Right forelimb (tissue), 1 donor: Measurements from ENCODE around the gene CPNE8.
"Not testable (repeated sequence)": the region's sequence is repeated elsewhere in the genome, so short reads cannot be mapped to it uniquely, and the experiment has no call there.

Experiments
- DNase-seq: peaks from one replicate; pipeline ENCODE4 v3.0.0-alpha.2; 2018

Gene CPNE8

DNA sequence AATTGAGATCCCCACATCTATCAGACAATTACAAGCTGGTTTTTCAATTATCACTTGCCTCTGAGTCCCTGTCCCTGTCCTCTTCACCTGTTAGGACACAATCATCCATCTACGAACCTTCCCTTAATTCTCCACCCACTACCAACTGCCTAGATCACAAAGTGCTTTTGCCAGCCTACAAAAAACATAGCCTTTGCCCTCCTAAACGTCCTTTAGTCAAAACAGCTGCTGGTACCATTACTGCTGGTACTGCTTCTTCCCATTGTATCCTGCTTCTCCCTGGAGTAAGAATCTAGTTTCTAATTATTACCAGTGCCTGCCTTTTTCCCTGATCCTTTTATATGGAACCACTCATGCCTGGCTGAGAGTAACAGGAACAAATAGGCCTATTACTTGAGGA is 82.1 kb downstream of the CPNE8 start:
- no peak for DNase-seq

GRCh38 chr12:38817942-38818341 is 87.4 kb downstream of the CPNE8 start:
- no peak for DNase-seq

- DNase-seq, result no peak
Measured at GRCh38 chr12:38813923-38814322, 91.5 kb downstream of the CPNE8 start.

GRCh38 chr12:38811814-38812356 is 93.5 kb downstream of the CPNE8 start:
- no peak for DNase-seq

DNA sequence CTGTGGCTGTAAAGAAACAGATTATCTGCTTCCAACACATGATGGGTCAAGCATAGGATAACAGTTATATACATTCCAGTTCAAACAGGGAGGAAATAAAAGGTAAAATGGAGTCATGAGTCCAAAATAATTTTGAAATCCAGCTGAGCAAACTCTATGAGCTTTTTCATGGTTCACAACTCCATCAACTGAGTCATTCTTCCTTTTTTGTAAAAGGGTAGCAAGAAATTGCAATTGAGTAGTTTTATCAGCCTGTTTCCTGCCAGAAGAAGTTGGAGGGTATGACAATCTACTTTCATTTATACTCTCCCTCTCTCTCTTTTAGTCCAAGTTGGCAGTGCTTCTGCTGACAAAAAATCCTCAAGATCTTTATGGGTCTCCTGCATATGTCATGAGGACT is 95.6 kb downstream of the CPNE8 start:
- no peak for DNase-seq

DNA sequence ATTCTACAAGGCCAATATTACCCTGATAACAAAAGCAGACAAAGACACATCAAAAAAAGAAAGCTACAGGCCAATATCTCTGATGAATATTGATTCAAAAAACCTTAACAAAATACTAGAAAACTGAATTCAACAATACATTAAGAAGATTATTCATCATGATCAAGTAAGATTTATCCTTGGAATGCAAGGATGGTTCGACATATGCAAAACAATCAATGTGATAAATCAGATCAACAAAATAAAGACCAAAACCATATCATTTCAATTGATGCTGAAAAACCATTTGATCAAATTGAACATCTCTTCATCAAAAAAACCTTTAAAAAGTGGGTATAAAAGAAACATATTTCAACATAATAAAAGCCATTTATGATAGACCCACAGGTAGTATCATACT is 117.3 kb downstream of the CPNE8 start:
- DNase-seq, result no peak

DNA sequence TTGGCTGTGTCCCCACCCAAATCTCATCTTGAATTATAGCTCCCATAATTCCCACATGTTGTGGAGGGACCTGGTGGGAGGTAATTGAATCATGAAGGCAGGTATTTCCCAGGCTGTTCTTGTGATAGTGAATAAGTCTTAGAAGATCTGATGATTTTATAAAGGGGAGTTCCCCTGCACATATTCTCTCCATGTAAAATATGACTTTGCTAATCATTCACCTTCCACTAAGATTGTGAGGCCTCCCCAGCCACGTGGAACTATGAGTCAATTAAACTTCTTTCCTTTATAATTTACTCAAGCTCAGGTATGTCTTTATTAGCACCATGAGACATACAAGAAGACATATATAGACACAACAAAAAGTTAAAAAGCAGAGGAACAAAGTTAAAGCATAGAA is 120.0 kb downstream of the CPNE8 start:
- DNase-seq, result no peak

DNA sequence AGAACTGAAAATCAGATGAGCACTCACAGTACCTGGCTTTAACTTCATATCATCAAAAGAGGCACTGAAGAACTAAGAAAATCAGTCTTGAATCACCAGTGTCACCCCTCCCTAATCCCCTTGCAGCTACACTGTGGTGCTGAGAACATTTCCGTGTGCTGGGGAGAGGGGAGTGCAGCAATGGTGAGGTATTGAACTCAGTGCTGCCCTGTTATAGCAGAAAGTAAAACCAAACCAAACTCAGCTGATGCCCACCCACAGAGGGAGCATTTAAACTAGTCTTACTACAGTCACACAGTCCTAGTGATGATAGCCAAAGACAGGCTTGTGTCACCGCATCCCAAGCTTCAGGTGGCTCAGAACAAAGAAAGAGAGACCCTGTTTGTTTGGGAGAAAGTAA is 122.1 kb downstream of the CPNE8 start:
- DNase-seq, result no peak

GRCh38 chr12:38782359-38782758 is 123.0 kb downstream of the CPNE8 start:
- DNase-seq, result no peak

DNA sequence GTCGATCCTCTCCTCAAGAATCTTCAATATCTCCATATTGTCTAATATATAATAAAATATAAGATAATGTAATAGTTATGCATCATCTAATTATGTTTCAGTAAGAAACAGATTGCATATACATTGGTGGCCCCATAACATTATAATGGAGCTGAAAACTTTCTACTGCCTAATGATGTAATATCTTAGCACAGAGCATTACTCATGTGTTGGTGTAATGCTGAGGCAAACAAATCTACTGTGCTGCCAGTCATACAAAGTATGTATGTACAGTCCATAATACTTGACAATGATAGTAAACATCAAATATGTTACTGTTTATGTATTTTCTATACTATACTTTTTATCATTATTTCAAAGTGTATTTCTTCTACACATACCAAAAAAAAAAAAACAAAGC is 128.7 kb downstream of the CPNE8 start:
- DNase-seq, result no peak

DNA sequence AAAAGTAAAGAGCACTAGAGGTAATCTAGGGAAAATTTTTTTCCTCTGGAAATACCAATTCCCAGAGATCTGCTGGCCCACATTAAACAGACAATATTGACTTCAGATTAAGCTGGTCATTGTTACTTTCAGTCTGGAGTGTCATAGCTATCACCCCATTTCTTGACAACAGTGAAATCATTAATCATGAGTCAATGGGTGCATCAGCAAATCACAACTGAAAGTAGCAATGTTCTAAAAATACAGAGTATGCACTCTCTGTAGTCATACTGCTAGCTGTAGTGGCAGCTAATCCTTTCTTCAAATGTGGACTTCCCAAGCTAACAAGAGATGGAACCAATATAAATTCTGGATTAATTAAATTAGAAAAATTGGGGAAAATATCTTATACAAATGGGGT is 129.9 kb downstream of the CPNE8 start:
- DNase-seq, result no peak

- no peak for DNase-seq
Measured at GRCh38 chr12:38772437-38772836, 133.0 kb downstream of the CPNE8 start.

DNA sequence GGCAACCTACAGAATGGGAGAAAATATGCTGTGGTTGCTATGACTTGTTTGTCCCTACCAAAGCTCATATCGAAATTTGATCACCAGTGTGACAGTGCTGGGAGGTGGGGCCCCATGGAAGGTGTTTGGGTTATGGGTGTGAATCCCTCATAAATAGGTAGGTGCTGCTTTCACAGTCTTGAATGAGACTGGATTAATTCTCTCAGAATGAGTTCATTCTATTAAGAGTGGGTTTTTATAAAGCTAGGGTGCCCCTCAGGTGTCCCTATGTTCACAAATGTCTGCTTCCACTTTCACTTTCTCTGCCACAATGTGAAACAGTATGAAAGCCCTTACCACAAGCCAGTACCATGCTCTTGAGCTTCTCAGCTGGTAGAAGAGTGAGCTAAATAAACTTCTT is 133.5 kb downstream of the CPNE8 start:
- DNase-seq, result no peak

DNA sequence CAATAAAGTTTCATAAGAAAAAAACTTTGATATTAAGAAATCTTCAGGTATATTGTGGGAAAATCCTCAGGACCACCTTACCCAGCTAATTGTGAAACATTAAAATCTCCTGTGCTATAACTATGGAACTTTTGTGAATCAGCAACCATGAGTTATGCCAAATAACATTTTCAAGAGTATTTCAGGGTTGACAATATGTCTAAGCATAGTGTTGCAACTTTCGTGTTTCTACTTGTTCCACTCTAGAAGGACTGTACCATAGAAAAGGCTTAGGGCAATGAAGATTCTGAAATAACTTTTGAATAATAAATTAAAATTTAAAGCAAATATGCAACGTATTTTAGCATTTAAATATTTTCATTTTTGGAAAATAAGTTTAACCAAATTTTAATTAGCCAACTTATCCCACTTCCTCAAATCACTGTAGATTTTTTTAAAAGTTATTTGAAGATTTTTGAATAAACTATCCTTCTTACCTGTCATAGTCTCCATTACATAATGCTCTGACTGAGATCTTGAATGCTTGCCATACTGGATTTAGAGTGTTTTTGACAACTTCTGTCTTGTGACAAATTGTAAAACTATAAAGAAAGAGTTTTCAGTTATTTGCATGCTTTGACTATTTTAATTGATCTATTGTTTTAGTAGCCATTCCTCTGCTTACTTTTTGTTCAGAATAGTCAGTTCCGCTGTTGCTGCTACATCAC is 143.6 kb downstream of the CPNE8 start:
- DNase-seq, result no peak

- DNase-seq, result no peak
Measured at GRCh38 chr12:38761111-38761510, 144.3 kb downstream of the CPNE8 start.

GRCh38 chr12:38759621-38760020 is 145.8 kb downstream of the CPNE8 start:
- DNase-seq, result no peak

DNA sequence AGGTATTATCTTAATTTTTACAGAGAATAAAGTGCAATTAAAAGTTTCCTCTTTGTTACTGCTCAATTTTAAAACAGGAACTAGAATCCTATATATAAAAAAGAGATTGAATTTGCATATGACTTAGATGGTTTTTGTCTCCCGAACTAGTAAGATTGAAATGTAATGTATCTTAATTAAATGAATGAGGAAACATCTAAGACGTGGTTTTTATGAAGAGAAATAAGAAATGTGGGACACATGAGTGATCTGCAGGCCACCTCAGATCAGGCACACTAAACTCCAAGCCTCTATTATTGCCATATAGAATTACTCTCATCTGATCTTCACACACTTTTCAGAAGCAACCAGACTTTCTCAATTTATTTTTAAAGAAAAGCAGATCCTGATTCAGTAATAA is 158.6 kb downstream of the CPNE8 start:
- no peak for DNase-seq

DNA sequence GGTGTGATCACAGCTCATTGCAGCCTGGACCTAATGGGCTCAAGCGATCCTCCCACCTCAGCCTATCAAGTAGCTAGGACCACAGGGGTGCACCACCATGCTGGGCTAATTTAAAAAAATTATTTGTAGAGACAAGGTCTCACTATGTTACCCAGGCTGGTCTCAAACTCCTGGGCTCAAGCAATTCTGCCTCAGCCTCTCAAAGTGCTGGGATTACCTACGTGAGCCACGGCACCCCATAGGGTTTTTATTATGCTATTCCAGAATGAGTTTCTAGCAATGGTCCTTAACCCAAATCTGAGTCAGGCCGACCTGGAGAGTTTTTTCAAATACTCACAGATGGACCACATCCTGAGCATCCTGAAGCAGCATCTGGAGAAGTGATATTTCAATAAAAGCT is 159.8 kb downstream of the CPNE8 start:
- DNase-seq, result no peak

GRCh38 chr12:38744041-38744440 is 161.3 kb downstream of the CPNE8 start:
- no peak for DNase-seq

GRCh38 chr12:38742496-38742895 is 162.9 kb downstream of the CPNE8 start:
- not testable (repeated sequence) for DNase-seq

DNA sequence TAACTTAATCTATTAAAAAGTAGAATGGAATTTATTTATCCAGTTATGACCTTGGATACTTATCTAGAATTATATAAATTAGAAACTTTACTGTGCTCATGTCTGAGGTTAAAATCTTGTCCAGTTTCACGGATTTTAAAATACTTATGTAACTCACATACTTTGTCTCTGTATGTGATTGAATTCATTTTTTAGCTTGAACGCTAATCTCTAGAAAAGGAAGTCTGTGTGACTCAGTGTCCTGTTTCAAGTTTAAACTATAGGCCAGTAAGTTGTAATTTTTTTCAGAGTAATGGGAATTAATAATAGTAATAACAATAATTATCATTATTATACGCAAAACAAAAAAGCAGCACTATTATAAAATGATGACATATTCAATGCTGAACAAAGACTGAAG is 168.6 kb downstream of the CPNE8 start:
- DNase-seq, result no peak

- no peak for DNase-seq
Measured at GRCh38 chr12:38732761-38733160, 172.6 kb downstream of the CPNE8 start.

DNA sequence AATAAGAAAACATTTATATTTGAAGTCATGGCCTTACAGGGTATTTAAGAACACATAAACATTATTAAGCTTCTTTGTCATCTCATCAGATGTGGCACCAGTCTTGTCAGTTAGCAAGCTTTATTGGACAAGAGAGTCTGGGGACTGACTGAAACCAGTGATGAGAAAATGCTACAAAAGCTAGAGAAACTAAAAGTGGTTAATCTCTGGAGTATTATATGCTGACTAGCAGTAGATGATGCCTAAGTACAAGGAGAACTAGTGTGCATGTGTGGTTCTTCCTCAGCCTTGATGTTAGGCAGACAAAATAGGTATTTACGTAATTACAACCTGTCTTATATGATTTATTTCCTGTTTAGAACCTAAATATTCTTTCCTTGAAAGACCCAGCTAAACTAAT is 176.5 kb downstream of the CPNE8 start:
- no peak for DNase-seq

- DNase-seq, result no peak
Measured at GRCh38 chr12:38721611-38722252, 183.7 kb downstream of the CPNE8 start.

DNA sequence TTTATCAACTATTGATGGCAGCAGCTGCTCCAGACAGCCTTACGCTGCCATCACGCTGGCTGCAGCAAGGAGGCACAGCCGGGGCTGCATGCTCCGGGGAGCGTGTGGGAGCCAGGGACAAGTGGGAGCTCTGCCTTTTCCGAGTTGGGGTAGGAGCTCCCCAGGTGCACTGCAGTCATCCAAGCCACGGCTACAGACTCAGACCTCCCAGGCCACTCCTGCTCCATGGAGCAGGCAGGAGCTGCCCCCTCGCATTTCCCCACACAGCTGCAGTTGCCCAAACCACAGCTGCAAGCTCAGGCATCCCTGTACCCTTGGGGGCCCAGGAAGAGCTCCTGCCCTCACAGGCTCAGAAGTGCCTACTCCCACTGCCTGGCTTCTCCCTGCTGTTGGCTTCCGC is 184.7 kb downstream of the CPNE8 start:
- DNase-seq, result no peak
